SU-DHL-6 (cell line): ENCODE data around the gene PPP4R3C.

Experiments used
- H2AFZ ChIP-seq: fragments of 200-600 bp; sonication (generic); 2 replicates; pipeline ENCODE4 v1.6.1; 2014; ENCODE audit warnings: low read depth, mild to moderate bottlenecking, moderate library complexity, mixed read lengths, antibody characterized with exemption, low read length; ENCODE audit not compliant: severe bottlenecking
- H3F3A ChIP-seq: fragments of 200-600 bp; shearing (Covaris generic); 2 replicates; pipeline ENCODE4 v1.6.0; 2016; ENCODE audit warnings: antibody characterized with exemption, mild to moderate bottlenecking; ENCODE audit not compliant: insufficient read depth
- H3K27ac ChIP-seq: fragments of 200-600 bp; sonication (generic); 2 replicates; pipeline ENCODE4 v1.5.1; 2016; ENCODE audit warnings: low read depth, mild to moderate bottlenecking, low read length, moderate library complexity, mixed read lengths
- H3K27me3 ChIP-seq: fragments of 200-600 bp; sonication (generic), shearing (Covaris generic); 2 replicates; pipeline ENCODE4 v1.6.0; 2014; ENCODE audit warnings: mild to moderate bottlenecking, low read length
- H3K36me3 ChIP-seq: fragments of 200-600 bp; sonication (generic); 2 replicates; pipeline ENCODE4 v1.6.1; 2014; ENCODE audit warnings: mild to moderate bottlenecking, low read length, mixed read lengths
- H3K4me2 ChIP-seq: fragments of 300-600, 200-600 bp; shearing (Covaris generic), sonication (generic); 2 replicates; pipeline ENCODE4 v1.6.0; 2014; ENCODE audit warnings: low read length, low read depth, mild to moderate bottlenecking; ENCODE audit not compliant: poor library complexity, severe bottlenecking
- H3K4me3 ChIP-seq: fragments of 200-600 bp; sonication (generic); 2 replicates; pipeline ENCODE4 v1.5.1; 2014; ENCODE audit warnings: antibody characterized with exemption, low read length, mild to moderate bottlenecking, mixed read lengths; ENCODE audit not compliant: insufficient read depth, poor library complexity, severe bottlenecking
- H3K79me2 ChIP-seq: fragments of 200-600 bp; sonication (generic); 2 replicates; pipeline ENCODE4 v1.6.1; 2014; ENCODE audit warnings: mild to moderate bottlenecking, low read length, moderate library complexity; ENCODE audit not compliant: insufficient read depth
- H3K9ac ChIP-seq: fragments of 200-600 bp; sonication (generic); 2 replicates; pipeline ENCODE4 v1.7.0; 2014; ENCODE audit warnings: mild to moderate bottlenecking, low read length
- H3K9me2 ChIP-seq: fragments of 200-600 bp; sonication (generic); replicated peaks from 2 replicates; pipeline ENCODE4 v1.6.1; 2014; ENCODE audit warnings: low read length; ENCODE audit not compliant: insufficient read depth
- H3K9me3 ChIP-seq: fragments of 200-600 bp; sonication (generic); 2 replicates; pipeline ENCODE4 v1.6.1; 2014; ENCODE audit warnings: low read length, mixed read lengths; ENCODE audit not compliant: insufficient read depth
- H4K20me1 ChIP-seq: fragments of 200-600 bp; sonication (generic); 2 replicates; pipeline ENCODE4 v1.6.1; 2014; ENCODE audit warnings: low read depth, mild to moderate bottlenecking, antibody characterized with exemption, low read length, moderate library complexity, mixed read lengths
- CTCF ChIP-seq: fragments of 200-600 bp; sonication (generic); IDR thresholded peaks from one replicate; pipeline ENCODE4 v1.5.1; 2017; ENCODE audit warnings: antibody characterized with exemption, mild to moderate bottlenecking, low read length, moderate library complexity; ENCODE audit not compliant: insufficient read depth, poor library complexity, severe bottlenecking
- EZH2phosphoT487 ChIP-seq: fragments of 200-600 bp; sonication (generic), shearing (Covaris generic); conservative IDR thresholded peaks from 2 replicates; pipeline ENCODE4 v1.6.1; 2018; ENCODE audit warnings: mild to moderate bottlenecking, antibody characterized with exemption, low read length, moderate library complexity, mixed read lengths

PPP4R3C gene

GRCh38 chrX:27439771-27440170 is 23.4 kb downstream of the PPP4R3C start:
- Histone ChIP-seq H3F3A (no peaks in the 10 kb centered on the region), H2AFZ (no peak overlapping the region), H4K20me1 (no peaks in the 10 kb centered on the region), H3K9ac (no peak overlapping the region), H3K9me3 (no peaks in the 10 kb centered on the region), H3K27ac (no peak overlapping the region), H3K36me3 (no peaks in the 10 kb centered on the region), H3K4me3 (no peak overlapping the region), H3K9me2 (no peaks in the 10 kb centered on the region), H3K79me2 (no peaks in the 10 kb centered on the region), H3K27me3 (no peaks in the 10 kb centered on the region), H3K4me2 (no peak overlapping the region)
- TF ChIP-seq EZH2phosphoT487 = no peak
- TF ChIP-seq CTCF = no peak

GRCh38 chrX:27438937-27439336 is 24.2 kb downstream of the PPP4R3C start:
- no peaks in the 10 kb centered on the region for H3F3A ChIP-seq
- no peaks in the 10 kb centered on the region for H3K36me3 ChIP-seq
- TF ChIP-seq CTCF (no peak), EZH2phosphoT487 (no peak)
- no peak overlapping the region for H3K27ac ChIP-seq
- no peaks in the 10 kb centered on the region for H3K27me3 ChIP-seq
- no peaks in the 10 kb centered on the region for H3K79me2 ChIP-seq
- H2AFZ ChIP-seq = no peak overlapping the region
- H4K20me1 ChIP-seq = no peaks in the 10 kb centered on the region
- H3K9me3 ChIP-seq = no peaks in the 10 kb centered on the region
- H3K4me3 ChIP-seq = no peak overlapping the region
- no peak overlapping the region for H3K4me2 ChIP-seq
- H3K9ac ChIP-seq = no peak overlapping the region
- no peaks in the 10 kb centered on the region for H3K9me2 ChIP-seq

GRCh38 chrX:27435031-27435430 is 28.1 kb downstream of the PPP4R3C start:
- Histone ChIP-seq H3K9me2 (no peaks in the 10 kb centered on the region), H3K79me2 (no peaks in the 10 kb centered on the region), H3K9me3 (no peaks in the 10 kb centered on the region), H3K9ac (no peak overlapping the region), H3K4me3 (no peak overlapping the region), H3K27ac (no peak overlapping the region), H3K4me2 (no peak overlapping the region), H4K20me1 (no peaks in the 10 kb centered on the region), H3F3A (no peaks in the 10 kb centered on the region), H2AFZ (no peak overlapping the region), H3K27me3 (no peaks in the 10 kb centered on the region), H3K36me3 (no peaks in the 10 kb centered on the region)
- TF ChIP-seq EZH2phosphoT487 (no peak), CTCF (no peak)
